ENCODE results near the gene TGFB1.

TGFB1 gene

DNA sequence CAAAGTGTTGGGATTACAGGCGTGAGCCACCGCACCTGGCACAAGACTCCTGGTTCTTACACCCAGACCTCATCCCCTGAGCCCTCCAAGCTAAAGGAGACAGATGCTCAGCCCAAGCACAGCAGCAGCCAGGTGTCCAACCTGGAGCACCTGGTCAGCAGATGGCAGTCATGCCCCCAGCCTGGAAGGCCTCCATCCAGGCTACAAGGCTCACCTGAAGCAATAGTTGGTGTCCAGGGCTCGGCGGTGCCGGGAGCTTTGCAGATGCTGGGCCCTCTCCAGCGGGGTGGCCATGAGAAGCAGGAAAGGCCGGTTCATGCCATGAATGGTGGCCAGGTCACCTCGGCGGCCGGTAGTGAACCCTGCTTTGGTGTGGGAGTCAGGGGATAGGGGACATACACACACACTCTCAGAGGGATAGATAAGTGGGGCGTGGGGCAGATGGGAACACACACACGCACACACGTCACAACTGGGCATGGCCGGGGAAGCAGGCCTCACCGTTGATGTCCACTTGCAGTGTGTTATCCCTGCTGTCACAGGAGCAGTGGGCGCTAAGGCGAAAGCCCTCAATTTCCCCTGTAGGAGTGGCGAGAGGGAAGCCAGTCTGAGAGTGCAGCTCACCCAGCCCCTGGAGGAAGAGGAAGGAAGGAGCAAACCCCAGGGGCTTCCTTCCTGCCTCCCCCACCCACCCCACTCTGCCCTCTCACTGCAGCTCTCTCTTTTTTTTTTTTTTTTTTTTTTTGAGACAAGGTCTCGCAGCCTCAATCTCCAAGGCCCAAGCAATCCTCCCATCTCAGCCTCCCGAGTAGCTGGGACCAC, 11.8 kb downstream of the TGFB1 start:
- DNase-seq (ENCODE audit: low read depth), result no peak

DNA sequence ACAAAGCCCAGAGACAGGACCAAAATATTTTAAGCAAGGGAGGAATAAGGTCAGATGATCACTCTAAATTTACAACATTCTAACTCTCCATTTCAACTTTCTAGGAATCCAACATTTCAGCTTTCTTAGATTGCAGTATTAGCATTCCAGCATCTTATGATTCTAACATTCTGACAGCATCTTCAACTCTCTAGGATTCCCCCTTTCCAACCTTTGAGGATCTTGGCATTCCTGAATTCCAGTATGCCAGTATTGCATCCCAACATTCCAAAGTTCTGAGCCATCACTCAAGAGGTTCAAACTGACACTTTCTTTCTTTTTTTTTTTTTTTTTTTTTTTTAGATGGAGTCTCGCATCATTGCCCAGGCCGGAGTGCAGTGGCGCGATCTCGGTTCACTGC, 13.8 kb downstream of the TGFB1 start:
- DNase-seq (ENCODE audit: low read depth), result no peak

- no peak for DNase-seq (ENCODE audit: low read depth)
Observed at GRCh38 chr19:41335467-41335866, 18.3 kb downstream of the TGFB1 start.

DNA sequence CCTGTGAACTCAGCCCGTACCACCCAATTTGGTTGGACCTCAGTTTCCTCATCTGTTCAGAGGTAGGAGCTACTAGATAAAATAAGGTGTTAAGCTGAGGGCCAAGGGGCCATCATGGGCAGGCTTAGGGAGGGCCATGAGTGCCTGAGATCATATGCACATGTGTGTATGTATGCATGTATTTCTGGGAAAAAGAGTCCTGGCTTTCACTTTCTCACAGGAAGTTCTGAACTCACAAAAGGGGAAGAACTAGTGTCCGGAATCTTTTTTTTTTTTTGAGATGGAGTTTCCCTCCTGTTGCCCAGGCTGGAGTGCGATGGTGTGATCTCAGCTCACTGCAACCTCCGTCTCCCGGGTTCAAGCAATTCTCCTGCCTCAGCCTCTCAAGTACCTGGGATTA, 18.9 kb downstream of the TGFB1 start:
- DNase-seq (ENCODE audit: low read depth), result no peak

DNA sequence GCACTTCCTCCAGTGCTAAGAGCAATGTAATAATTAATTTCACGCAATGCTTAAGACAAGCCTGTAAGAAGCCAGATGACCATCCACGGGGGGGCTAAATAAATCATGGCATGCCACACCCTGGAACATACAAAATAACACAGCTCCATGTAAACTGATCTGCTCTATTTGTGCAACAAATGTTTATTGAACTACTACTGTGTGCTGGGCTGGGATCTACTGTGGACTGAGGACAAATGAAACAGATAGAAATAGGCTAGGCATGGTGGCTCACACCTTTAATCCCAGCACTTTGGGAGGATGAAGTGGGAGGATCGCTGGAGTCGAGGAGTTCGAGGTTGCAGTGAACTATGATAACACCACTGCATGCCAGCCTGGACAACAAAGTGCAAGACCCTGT, 21.3 kb downstream of the TGFB1 start:
- DNase-seq (ENCODE audit: low read depth), result no peak

- no peak for DNase-seq (ENCODE audit: low read depth)
Observed at GRCh38 chr19:41332000-41332399, 21.7 kb downstream of the TGFB1 start.

GRCh38 chr19:41330946-41331678, 22.6 kb downstream of the TGFB1 start:
- DNase-seq (ENCODE audit: low read depth), result no peak

GRCh38 chr19:41330481-41330880, 23.2 kb downstream of the TGFB1 start:
- no peak for DNase-seq (ENCODE audit: low read depth)

DNA sequence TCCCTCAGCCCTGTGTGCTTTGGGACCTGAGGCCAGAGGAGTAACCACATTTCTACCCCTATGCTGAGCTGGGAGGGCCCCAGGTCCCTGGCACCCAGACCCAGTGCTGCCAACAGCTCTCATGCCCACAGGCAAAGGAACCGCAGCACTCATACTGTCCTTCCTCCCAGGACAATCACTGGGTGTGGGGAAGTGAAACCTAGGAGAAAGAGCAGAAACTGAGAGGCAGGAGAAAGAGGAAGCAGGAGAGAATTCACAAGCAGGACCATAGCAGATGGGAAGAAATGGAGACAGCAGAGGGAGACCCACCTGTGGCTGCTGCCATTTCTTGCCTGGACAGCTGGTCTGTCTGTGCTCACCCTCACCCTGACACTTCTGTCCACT, 24.9 kb downstream of the TGFB1 start:
- no peak for DNase-seq (ENCODE audit: low read depth)

DNA sequence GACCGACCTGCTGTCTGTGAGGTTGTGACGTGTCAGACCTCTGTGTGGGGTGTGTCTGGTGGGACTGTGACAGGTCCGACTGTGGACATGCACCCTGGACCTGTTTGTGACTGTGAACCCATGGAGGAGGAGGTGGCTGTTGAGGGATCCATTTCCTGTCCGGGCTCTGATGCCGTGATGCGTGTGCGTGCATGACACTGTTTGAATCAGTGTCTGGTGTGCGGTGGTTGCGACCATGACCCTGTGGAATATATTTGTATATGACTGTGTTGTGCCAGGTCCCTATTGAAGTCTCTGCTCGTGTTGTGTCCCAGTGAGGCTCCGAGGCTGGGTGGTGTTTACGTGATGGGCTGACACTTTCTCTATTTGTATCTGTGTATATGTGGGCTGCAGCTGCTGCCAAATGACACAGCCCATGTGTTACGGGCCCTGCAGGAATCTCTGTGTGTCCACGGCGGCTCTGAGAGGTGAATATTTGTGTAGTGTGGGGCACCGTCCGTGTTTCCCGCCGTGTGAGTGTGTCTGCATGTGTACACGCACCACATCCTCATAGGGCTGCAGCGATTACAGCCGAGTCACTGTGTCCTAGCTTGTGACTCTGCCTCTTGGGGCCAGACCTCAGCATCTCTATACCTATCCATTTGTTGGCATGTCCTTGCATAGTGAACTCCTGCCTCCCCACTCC, 25.4 kb downstream of the TGFB1 start:
- peak; percentile 43 for DNase-seq (ENCODE audit: low read depth)

DNA sequence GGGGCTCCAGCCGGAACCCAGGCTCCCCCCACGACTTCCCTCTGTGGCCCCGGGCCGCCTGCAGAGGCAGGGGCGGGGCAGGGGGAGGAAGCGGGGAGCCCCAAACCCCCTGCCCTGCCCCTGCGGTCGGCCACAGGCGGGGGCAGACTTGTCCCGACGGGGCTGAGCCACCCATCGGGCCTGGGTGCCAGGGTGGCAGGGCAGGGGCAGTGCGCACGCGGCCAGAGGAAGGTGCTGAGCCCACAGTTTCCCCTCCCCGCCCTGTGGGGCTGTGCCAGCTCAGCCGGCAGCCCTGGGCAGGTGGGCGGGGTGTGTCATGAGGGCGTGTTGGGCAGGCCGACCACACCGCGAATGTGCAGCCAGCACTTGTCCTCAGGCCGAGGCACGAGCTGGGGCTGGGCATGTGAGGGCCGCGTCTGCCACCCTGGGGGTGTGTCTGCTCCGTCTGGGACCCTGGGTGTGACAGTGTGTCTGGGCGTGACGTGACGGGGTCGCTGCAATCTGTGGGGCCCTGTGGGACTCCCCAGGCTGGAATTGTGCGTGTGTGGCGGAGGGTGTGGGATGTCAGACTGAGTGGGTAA, 26.1 kb downstream of the TGFB1 start:
- peak; percentile 81 for DNase-seq (ENCODE audit: low read depth)

DNA sequence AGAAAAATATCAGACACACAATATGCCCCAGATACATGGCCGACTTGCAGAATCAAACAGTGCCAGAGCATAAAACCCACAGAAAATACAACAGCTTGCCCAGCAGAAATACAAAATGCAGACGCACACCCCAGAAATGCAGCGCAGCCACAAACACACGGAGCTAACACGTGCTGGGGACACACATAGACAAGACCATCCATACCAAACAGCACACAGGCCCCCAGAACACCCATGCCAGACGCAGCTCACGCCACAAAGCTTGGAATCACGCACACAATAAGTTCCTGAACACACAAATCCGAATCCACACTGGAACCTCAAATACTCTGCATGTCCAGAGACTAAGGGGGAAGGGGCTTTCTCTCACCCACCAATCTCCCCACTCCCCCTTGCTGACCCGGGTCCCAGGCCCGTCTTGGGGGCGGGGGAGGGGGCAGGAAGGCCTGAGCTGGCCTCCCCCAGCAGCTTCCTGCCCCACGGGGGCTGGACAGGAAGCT, 26.6 kb downstream of the TGFB1 start:
- no peak for DNase-seq (ENCODE audit: low read depth)

GRCh38 chr19:41325947-41326706, 27.6 kb downstream of the TGFB1 start:
- DNase-seq (ENCODE audit: low read depth), result no peak

GRCh38 chr19:41325640-41325946, 28.1 kb downstream of the TGFB1 start:
- DNase-seq (ENCODE audit: low read depth), result no peak

- DNase-seq (ENCODE audit: low read depth), result no peak
Observed at GRCh38 chr19:41324921-41325639, 28.6 kb downstream of the TGFB1 start.

DNA sequence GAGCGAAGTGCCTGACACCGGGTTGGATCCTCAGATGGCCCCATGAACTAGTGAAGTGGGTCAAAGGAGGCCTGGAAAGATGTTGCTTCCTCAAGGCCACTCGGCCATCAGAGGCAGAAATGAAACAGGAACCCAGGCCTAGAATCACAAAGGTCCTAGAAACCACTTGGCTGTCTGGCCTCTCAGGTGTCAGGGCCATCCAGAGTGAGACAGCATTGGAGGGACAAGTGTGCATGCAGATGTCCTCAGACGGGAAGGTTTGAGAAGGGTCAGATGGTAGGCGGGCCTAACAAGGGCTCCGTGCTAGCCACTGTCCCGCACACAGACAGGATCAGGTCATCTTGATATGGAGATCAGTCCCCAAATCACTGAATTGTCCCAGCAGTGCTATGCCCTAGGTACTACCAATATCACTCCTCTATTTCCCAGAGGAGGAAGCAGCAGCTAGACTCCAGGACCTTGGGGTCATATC, 29.5 kb downstream of the TGFB1 start:
- no peak for DNase-seq (ENCODE audit: low read depth)

DNA sequence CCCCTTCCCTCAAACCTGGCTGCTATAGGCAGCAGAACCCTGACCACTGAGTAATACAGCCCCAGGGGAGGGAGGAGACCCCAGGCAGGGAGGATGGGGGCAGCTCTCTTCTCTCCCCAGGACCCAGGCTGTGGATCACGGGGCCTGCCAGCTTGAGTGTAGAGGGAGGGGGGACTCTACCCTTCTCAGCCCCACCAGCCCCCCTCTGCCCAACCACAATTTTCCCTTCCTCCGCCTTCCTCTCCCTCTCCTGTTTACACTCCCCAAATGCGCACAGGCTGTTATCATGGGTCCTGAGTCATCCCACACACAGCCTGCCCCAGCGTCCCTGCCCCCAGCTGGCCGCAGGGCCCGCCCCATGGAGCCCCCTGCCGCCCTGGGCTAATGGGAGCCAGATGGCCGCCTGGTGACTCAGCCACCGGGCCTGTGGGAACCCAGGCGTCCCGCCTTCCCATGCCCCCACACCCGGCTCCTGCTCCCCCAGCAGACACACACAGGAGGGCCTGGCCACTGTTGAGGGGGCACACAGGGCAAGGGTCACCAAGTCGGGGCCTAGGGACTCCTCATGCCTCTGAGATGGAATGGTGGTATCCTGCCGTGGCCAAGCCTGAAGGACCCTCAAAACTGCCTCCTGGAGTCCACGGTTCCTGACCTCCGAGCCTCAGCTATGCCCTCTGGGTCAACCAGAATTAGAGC, 30.1 kb downstream of the TGFB1 start:
- DNase-seq (ENCODE audit: low read depth), result no peak

DNA sequence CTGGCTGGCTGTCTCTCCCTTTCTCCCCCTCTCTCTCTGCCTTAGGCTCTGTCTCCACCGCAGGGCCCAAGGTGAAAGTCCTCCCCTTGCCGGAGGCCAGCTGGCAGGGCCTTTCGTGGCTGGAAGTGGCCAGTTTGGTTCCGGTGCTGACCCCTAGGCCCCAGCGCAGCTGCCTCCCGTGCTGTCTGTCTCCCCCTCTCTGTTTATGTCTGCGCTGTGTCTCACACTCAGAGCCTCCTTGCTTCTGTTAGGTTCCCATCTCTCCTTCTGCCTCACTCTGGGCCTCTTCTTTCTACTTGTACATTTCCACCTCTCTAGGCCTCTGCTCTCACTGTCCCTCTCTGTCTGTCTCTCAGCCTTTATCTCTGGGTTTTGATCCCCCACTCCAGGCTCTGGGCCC, 30.7 kb downstream of the TGFB1 start:
- no peak for DNase-seq (ENCODE audit: low read depth)

GRCh38 chr19:41322451-41322850, 31.3 kb downstream of the TGFB1 start:
- no peak for DNase-seq (ENCODE audit: low read depth)

- DNase-seq (ENCODE audit: low read depth), result no peak
Observed at GRCh38 chr19:41321600-41322270, 32.0 kb downstream of the TGFB1 start.
